Calu3 (cell line): Measurements from ENCODE around the gene SLC35E2B. TPM values are rescaled to one million over a fixed set of nuclear protein-coding genes. Genes with fewer than 3 reads are reported as not detected.
"Not testable (repeated sequence)": the region's sequence is repeated elsewhere in the genome, so short reads cannot be mapped to it uniquely, and the experiment has no call there.

Experiments
- BruUV-seq: library from RNA; stranded (reverse); fragments of 400-500 nt; replicated peaks from 2 replicates; lab custom pipeline; 2021; lab: Mats Ljungman, UMichigan
- CTCF ChIA-PET: fragments of 300-600 bp; sonication (Branson Sonifier 250); formaldehyde crosslinking; loops from one replicate; lab custom pipeline; 2022; ENCODE audit warnings: antibody characterized with exemption; lab: Charles Lee
- DNase-seq: peaks from one replicate; pipeline ENCODE4 v3.0.0; 2022
- H3K27ac Mint-ChIP-seq: one replicate; pipeline ENCODE4 v1.8.0; 2022; ENCODE audit warnings: mixed read lengths; ENCODE audit not compliant: unreplicated experiment
- H3K27me3 Mint-ChIP-seq: one replicate; pipeline ENCODE4 v1.8.0; 2022; ENCODE audit warnings: mixed read lengths; ENCODE audit not compliant: unreplicated experiment
- H3K36me3 Mint-ChIP-seq: one replicate; pipeline ENCODE4 v1.8.0; 2022; ENCODE audit warnings: mild to moderate bottlenecking, moderate library complexity, mixed read lengths; ENCODE audit not compliant: insufficient read depth, unreplicated experiment
- H3K4me1 Mint-ChIP-seq: one replicate; pipeline ENCODE4 v1.8.0; 2022; ENCODE audit warnings: mild to moderate bottlenecking, low read depth, mixed read lengths; ENCODE audit not compliant: unreplicated experiment
- H3K4me3 Mint-ChIP-seq: one replicate; pipeline ENCODE4 v1.8.0; 2022; ENCODE audit warnings: mild to moderate bottlenecking, low read depth, moderate library complexity, mixed read lengths; ENCODE audit not compliant: unreplicated experiment
- H3K9me3 Mint-ChIP-seq: one replicate; pipeline ENCODE4 v1.8.0; 2022; ENCODE audit warnings: low read depth, mixed read lengths; ENCODE audit not compliant: unreplicated experiment
- intact Hi-C: fragments of 100-400 bp; cut with micrococcal nuclease; formaldehyde crosslinking; loops from one replicate; pipeline ENCODE4 v1.10.0; 2022; ENCODE audit not compliant: unreplicated experiment
- total RNA-seq: library from RNA; stranded (reverse); gene quantifications from 2 replicates; pipeline ENCODE4 v1.2.3, GENCODE V29; 2022
- TF ChIP-seq, protein P1 (sequence below): fragments of 200-600 bp; IDR thresholded peaks from one replicate; pipeline ENCODE4 v1.8.0; 2022; ENCODE audit warnings: antibody characterized with exemption; ENCODE audit not compliant: unreplicated experiment

The SLC35E2B gene
- total RNA-seq, 1 experiment from 2014 or later = 39.3 TPM

DNA sequence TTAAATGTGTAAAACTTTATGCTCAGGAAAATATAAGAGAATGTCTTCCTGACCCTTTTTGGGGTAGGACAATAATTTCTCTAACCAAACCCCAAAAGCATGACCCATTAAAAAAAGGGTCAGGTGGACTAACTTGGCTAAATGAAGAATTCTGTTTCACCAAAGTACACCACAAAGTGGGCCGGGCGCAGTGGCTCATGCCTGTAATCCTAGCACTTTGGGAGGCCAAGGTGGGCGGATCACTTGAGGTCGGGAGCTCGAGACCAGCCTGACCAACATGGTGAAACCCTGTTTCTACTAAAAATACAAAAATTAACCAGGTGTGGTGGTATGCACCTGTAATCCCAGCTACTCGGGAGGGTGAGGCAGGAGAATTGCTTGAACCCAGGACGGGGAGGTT, 3.1 kb downstream of the SLC35E2B start:
- CTCF ChIA-PET, H3K4me3 Mint-ChIP-seq, H3K9me3 Mint-ChIP-seq, H3K27ac Mint-ChIP-seq, H3K4me1 Mint-ChIP-seq, BruUV-seq, DNase-seq, intact Hi-C loops, H3K27me3 Mint-ChIP-seq: not testable (repeated sequence)
- H3K36me3 Mint-ChIP-seq = peaks cover 32% of the 10 kb centered on the region

DNA sequence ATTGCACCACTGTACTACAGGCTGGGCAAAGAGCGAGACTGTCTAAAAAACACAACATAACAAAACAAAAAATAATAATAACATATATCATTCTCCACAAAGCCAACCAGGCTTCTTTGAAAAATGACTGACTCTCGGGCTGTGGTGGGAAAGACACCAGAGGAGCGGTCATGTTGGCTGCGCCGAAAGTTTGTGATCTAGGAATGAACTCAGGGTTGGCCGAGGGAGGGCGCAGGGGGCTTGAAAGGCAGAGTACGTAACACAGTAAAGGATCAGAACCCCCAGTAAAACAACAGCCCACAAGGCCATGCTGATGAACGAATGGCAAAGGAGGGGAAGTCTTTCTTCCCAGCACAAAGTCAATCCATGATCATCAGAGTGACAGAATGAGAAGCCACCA, 4.7 kb downstream of the SLC35E2B start:
- intact Hi-C loops = no loop called here
- DNase-seq = no peak
- H3K4me3 Mint-ChIP-seq = no peak overlapping the region
- BruUV-seq = no TSS peak
- H3K27me3 Mint-ChIP-seq = no peaks in the 10 kb centered on the region
- no peaks in the 10 kb centered on the region for H3K4me1 Mint-ChIP-seq
- peaks cover 29% of the 10 kb centered on the region for H3K36me3 Mint-ChIP-seq
- H3K27ac Mint-ChIP-seq = no peak overlapping the region
- TF ChIP-seq, protein P1, sequence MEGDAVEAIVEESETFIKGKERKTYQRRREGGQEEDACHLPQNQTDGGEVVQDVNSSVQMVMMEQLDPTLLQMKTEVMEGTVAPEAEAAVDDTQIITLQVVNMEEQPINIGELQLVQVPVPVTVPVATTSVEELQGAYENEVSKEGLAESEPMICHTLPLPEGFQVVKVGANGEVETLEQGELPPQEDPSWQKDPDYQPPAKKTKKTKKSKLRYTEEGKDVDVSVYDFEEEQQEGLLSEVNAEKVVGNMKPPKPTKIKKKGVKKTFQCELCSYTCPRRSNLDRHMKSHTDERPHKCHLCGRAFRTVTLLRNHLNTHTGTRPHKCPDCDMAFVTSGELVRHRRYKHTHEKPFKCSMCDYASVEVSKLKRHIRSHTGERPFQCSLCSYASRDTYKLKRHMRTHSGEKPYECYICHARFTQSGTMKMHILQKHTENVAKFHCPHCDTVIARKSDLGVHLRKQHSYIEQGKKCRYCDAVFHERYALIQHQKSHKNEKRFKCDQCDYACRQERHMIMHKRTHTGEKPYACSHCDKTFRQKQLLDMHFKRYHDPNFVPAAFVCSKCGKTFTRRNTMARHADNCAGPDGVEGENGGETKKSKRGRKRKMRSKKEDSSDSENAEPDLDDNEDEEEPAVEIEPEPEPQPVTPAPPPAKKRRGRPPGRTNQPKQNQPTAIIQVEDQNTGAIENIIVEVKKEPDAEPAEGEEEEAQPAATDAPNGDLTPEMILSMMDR = no peak
- CTCF ChIA-PET = no interaction called here
- no peaks in the 10 kb centered on the region for H3K9me3 Mint-ChIP-seq

DNA sequence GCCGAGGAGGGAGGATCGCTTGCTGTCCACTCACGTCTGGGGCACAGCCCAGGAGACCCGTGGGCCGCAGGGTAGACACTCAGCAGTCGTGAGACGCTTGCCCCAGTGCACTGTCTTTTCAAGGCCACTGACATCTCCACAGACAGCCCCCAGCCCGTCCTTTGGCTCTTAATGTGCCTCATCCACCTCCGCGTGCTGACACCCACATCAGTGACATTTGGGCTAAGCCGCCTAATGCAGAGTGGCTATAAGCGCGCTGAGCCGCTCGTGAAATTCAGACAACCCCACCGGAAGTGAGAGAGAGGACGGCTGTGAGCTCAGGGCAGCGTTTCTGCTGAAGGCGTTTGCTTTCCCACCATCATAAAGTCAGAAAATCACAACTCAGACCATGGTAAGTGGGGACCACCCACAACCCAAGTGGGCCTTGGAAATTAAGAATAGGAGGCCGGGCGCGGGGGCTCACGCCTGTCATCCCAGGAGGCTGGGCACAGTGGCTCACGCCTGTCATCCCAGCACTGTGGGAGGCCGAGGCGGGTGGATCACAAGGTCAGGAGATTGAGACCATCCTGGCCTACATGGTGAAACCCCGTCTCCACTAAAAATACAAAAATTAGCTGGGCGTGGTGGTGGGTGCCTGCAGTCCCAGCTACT, 8.4 kb downstream of the SLC35E2B start:
- TF ChIP-seq, protein P1 = no peak
- no peaks in the 10 kb centered on the region for H3K4me1 Mint-ChIP-seq
- H3K36me3 Mint-ChIP-seq = peaks cover 16% of the 10 kb centered on the region
- no peak overlapping the region for H3K27ac Mint-ChIP-seq
- no TSS peak for BruUV-seq
- no peak overlapping the region for H3K4me3 Mint-ChIP-seq
- intact Hi-C loops = no loop called here
- no peak for DNase-seq
- no peaks in the 10 kb centered on the region for H3K9me3 Mint-ChIP-seq
- no peaks in the 10 kb centered on the region for H3K27me3 Mint-ChIP-seq
- CTCF ChIA-PET = no interaction called here

DNA sequence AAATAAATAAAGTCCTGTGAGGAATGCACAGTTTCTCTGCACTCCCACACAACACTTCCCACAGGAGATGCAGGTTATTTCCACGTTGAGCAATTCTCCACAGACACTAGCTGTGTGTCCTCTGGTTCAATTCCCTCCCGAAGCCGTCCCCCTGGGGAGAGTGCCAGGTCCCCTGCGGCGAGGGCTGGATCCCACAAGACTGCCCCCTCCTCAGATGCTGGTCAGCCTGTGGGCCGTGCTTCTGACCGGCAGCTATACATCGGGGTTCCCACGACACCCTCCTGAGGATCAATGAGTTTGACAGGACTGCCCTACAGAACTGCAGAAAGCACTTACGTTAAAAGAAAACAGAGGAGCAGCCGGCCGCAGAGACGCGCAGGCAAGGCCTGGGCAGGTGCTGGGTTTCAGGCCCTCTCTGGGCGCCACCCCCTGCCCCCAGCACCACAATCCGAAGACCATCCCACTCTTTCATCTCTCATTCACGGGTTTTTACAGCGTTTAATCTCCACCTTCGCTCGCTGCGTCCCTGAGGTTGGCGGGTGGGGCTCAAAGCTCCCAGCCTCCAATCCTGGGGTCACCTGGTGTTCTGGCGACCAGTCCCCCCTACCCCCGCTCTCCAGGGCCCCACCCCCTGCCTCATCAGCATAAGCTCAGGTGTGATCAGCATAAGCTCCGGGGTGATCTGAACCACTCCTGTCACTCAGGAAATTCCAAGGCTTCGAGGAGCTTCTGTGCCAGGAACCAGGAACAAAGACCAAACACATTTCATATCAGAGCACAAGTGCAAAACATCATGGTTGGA, 9.3 kb downstream of the SLC35E2B start:
- H3K9me3 Mint-ChIP-seq = no peaks in the 10 kb centered on the region
- CTCF ChIA-PET = no interaction called here
- no peaks in the 10 kb centered on the region for H3K27me3 Mint-ChIP-seq
- TF ChIP-seq, protein P1 = no peak
- H3K4me1 Mint-ChIP-seq = no peaks in the 10 kb centered on the region
- H3K36me3 Mint-ChIP-seq = peaks cover 17% of the 10 kb centered on the region
- no TSS peak for BruUV-seq
- no peak overlapping the region for H3K27ac Mint-ChIP-seq
- H3K4me3 Mint-ChIP-seq = no peak overlapping the region
- no peak for DNase-seq
- intact Hi-C loops = no loop called here

DNA sequence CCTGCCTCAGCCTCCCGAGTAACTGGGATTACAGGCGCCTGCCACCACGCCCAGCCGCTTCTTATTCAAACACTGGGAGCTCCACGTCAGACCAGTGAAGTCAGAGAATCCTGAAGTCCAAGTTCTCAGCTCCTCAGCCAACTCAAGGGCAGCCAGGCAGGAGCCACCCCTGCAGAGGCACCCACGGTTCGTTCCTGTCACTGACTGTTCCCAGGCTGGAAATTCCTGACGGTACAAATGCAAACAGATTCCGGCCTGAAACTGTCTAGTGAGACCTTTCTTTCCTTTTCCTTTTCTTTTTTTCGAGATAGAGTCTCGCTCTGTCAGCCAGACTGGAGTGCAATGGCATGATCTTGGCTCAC, 11.7 kb downstream of the SLC35E2B start:
- TF ChIP-seq, protein P1 = no peak
- Mint-ChIP-seq H3K27ac (no peak overlapping the region), H3K27me3 (no peaks in the 10 kb centered on the region), H3K36me3 (peaks cover 17% of the 10 kb centered on the region), H3K4me1 (no peaks in the 10 kb centered on the region), H3K9me3 (no peaks in the 10 kb centered on the region), H3K4me3 (no peak overlapping the region)
- CTCF ChIA-PET = interaction anchor here (0.7 kb wide), 1 partner anchor 518 kb away, joined by 3 read pairs; no protein-coding TSS in a partner anchor
- intact Hi-C loops = no loop called here
- BruUV-seq = no TSS peak
- DNase-seq = no peak
